ELR (cell line): ENCODE results near the gene SNX19.
A peak's percentile ranks its signal among the peaks of the same experiment; 100 is the strongest.

Source experiments
- DNase-seq: peaks from one replicate; pipeline ENCODE4 v3.0.0-alpha.2; 2015; ENCODE audit warnings: low read depth

The SNX19 gene

DNA sequence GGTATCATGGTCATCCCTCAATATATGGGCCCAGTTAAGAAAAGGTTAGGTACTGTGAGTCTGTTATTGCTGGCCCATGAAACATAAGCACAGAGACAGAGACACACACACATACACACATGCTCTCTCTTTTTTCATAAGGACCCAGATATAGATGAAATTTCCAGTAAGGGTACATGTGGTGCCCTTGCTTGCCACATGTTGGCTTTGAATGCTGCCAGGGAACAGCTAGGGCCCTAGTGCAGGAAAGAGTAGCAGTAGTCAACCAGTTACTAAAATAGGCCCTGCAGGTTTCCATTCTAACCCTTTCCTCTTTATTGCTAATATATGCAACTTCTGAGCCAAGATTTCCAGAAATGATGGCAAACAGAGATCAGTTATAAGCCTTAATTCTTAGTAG, 9.1 kb downstream of the SNX19 start:
- DNase-seq: no peak

DNA sequence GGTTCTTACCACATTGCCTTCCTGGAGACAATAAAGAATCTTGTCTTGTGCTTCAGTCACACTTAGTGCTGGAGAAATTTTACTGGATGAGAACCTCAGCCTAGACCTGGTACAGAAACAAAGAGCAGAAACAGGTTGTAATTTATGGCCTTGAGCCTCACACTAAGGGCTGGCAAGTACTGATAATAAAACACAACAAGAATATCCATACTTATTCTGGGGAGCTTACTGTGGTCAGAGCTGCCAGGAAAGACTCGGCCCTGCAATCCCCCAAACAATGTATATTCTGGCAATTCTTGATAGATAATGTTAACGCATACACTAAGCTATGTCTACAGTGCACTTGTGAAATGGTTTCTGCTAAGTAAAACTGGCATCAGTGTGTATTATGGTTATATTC, 9.7 kb downstream of the SNX19 start:
- DNase-seq: no peak

GRCh38 chr11:130905512-130905911, 10.8 kb downstream of the SNX19 start:
- no peak for DNase-seq

GRCh38 chr11:130904380-130904779, 11.9 kb downstream of the SNX19 start:
- DNase-seq: peak; percentile 45

- DNase-seq: no peak
These were observed 13.9 kb downstream of the SNX19 start for GRCh38 chr11:130902380-130902779.

- no peak for DNase-seq
These were observed 17.2 kb downstream of the SNX19 start for GRCh38 chr11:130899106-130899505.

DNA sequence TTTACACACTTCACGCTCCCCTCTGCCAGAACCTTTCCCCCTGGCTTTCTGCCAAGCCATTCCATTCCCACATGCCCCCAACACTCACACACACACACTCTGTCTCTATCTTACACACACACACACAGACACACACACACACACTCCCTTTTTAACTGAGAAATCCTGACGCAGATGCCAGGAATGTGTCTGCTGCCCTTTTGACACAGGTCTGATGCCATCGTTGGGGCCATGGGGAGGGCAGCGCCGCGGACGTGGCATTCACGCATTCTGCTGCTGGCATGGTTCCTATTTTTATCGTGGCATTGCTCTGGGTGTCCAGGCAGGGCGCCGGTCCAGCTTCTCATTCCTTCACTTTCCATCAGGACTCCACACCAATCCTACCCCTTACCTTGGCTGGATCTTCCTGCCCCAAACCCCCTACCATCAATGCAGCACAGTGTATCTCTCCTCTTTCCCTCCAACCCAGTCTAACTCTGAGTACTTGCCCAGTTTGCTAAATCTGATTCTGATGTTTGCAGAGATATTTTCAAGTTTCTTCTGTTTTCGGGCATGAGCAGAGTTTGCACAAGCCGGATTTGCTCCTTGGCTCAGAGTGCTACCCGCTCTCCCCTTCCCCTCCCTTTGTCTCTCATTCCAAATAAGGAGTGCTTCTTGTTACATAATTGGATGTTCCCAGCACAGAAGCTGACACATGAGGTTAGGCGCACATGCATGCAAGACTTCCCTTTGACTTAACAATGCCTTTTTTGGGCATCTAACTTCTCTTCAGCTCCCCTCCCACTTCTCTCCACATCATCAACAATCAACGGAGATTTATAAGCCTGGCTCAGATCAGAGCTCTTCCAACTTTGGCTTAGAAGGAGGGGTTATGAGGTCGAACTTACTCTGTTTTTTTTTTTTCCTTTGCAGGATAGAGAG, 18.8 kb downstream of the SNX19 start:
- DNase-seq: peak; percentile 62

DNA sequence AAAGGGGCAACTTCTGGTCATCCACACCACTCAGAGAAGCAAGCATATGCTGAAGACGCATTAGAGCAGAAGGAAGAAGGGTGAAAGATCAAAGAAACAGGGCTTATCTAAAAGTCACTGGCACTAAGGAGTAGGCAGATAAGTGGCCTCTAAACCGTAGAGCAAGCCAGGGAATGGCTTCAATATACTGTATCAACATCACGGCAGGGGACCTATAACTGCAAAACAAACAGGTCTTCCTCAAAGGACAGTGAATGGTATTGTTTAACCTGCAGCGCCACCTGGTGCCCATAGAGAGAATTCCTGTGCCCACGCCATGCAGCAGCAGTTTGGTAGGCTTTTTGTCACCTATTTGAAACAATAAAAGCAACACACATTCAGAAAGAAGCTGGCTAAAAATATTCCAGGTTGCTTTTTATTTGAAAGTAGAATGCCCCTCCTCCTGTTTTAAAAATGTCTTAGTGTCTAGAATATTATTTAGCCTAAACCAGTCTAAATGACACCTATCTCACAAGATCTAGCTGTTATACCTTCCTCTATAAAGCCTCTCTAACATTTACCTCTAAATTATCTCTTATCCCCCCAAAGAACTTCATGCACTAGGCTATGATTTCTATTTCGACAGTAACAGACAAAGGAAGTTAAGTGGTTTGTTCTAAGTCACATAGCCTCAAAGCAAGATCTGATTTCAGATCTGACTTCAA, 21.8 kb downstream of the SNX19 start:
- peak; percentile 64 for DNase-seq

- DNase-seq: no peak
These were observed 23.4 kb downstream of the SNX19 start for GRCh38 chr11:130892861-130893260.

GRCh38 chr11:130891326-130891725, 25.0 kb downstream of the SNX19 start:
- no peak for DNase-seq

DNA sequence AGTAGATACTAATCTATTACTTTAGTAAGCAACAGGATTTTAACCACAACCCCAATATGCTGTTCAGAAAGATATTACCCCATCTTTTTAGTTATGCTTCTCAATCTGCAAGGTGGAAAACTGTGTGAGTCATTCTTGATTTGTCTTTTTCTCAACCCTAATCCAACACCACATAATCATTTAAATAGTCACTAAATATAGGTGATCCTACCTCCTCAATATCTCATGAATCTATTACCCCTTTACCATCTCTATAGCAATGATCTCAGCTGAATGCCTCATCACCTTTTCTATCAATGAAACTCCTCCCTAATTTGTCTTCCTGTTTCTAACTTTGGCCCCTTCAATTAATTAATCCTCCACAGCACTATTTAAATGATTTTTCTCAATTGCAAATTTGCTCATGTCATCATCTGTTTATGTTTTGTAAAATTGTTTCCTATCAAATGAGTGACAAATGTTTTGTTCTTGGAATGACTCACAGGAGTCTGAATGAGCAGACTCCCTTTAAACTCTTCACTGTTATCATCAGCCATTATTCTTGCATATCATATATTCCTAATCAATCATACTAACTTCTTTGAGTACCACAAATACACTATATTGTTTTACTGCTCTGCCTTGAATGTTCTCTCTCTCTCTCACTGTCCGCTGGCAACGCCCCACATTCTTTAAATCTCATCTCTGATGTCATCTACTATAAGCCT, 26.1 kb downstream of the SNX19 start:
- no peak for DNase-seq

- no peak for DNase-seq
These were observed 27.5 kb downstream of the SNX19 start for GRCh38 chr11:130888790-130889189.

- DNase-seq: peak; percentile 29
These were observed 29.6 kb downstream of the SNX19 start for GRCh38 chr11:130886704-130887103.

GRCh38 chr11:130882138-130882551, 34.1 kb downstream of the SNX19 start:
- no peak for DNase-seq

GRCh38 chr11:130881475-130882137, 34.7 kb downstream of the SNX19 start:
- DNase-seq: no peak

- DNase-seq: no peak
These were observed 36.4 kb downstream of the SNX19 start for GRCh38 chr11:130879836-130880235.

DNA sequence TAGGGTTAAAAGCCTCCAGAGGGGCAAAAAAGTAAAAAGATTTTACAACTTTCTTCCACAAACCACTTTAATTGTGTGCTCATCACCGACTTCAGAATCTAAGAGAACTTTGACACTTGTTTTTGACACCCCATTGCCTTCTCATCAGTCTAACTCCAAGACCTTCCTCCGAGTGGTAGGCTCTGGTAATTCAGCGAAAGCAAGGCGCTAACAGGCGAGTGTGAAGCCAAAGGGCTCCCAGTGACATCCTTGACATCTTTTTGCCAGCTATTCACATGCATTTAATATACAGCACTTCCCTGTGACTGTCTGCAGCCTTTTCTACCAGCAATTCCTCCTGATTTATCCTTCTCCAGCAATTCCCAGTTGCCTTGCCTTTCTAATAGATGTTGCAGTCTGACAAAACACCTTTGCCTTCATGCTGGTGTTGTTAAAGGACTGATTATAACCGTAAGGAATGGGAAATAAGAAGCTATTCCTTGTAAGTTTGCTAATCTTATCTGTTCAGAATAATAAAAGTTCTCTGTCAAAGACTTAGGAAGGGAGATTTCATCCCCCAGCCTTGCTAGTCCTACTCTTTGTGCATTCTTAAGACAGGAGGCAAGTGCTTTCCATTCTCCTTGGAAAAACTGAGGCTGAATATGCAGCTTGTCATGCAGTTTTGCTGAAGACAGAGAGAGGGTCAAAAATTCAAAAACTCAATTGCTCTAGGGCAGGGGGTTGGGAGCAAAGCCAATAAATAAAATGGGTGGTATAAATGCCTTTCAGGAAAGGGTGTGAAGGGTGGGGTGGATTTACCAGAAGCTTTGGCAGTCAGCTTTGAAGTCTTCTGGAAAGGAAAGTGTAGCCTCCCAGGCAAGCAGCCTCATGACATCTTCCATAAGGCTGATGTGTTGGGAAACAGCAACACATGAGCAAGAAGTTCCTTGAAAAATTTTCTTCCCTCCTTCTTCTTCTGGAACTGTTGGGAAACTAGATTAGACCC, 39.1 kb downstream of the SNX19 start:
- no peak for DNase-seq

- DNase-seq: no peak
These were observed 40.2 kb downstream of the SNX19 start for GRCh38 chr11:130876100-130876499.

DNA sequence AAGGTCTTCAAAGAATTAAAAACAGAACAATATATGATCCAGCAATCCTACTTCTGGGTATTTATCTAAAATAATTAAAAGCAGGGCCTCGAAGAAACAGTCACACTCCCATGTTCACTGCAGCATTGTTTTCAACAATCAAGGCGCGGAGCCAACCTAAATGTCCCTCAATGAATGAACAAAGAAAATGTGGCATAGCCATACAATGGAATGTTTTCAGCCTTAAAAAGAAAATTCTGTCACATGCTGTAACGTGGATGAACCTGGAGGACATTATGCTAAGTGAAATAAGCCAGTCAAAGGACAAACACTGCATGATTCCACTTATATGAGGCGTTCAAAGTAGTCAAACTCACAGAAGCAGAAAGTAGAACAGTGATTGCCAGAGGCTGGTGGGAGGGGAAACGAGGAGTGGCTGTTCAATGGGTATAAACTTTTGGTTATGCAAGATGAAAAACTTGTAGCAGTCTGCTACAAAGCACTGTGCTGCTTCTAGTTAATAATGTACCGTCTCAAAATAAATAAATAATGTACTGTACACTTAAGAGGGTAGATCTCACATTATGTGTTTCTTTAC, 41.2 kb downstream of the SNX19 start:
- DNase-seq: no peak

DNA sequence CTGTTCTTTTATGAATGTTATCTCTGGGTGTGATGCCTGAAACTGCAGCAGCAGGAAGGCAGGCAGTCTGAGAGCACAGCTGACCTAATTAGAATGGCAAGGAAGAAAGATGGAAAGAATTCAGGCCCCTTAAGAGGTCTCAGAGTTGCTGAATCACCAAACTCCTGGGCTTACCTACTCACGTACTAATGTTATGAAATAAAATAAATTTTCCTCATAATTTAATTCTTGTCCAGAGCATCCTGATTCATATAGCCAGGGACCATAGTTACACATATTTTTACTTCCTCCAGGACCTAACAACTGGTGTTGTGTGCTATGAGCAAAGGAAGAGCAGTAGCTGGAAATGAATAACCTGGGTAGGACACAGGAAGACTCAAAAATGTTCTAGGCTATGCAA, 41.9 kb downstream of the SNX19 start:
- peak; percentile 6 for DNase-seq

GRCh38 chr11:130873761-130874160, 42.5 kb downstream of the SNX19 start:
- peak; percentile 86 for DNase-seq
